Aortic smooth muscle cell (primary cell): ENCODE measurements around the gene STOX2. TPM values are rescaled to one million over a fixed set of nuclear protein-coding genes. Genes with fewer than 3 reads are reported as not detected.

Experiments used
- total RNA-seq: library from RNA; depleted of rRNA; stranded (reverse); fragments of >200 nt; gene quantifications from 2 replicates; pipeline ENCODE4 v1.2.3, GENCODE V29; 2014

The STOX2 gene
- 1.5 and 1.8 TPM in 2 replicates for total RNA-seq

DNA sequence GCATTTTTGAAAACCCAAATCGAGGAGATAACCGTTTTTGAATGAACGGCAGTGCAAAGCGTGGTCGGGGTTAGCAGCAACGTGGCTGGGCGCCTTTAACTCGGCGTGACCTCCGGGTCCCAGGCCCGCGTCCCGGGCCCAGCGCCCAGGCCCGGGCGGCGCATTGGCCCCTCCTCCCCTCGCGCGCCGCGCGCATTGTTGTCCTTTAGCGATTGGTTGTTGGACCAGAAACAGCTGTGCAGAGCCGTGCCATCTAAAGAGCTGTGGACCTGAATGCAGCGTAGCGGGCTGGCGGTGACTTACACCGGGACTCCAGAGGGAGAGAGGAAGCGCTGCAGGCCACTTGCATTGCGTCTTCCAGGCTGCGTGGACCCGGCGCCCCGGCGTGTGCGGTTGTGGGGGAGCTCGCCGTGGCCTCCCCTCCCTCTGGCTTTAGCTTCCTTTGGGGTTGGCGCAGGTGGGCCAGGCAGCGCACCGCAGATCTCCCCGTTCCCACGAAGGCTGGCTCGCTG lies at the start of gene STOX2:
STOX2 (plus strand) TSS at position 227 of the 512 bp plus-strand sequence. CDS start 1,484 bp downstream, outside the sequence.

Other genes starting within 250 kb of the STOX2 start
- 21.9 and 26.6 TPM in 2 replicates for gene RWDD4, start 246.1 kb upstream of the STOX2 start, total RNA-seq
- 51.2 and 51.5 TPM in 2 replicates for gene TRAPPC11, start 246.0 kb upstream of the STOX2 start, total RNA-seq